ENCODE results near the gene C16orf74.

The C16orf74 gene

DNA sequence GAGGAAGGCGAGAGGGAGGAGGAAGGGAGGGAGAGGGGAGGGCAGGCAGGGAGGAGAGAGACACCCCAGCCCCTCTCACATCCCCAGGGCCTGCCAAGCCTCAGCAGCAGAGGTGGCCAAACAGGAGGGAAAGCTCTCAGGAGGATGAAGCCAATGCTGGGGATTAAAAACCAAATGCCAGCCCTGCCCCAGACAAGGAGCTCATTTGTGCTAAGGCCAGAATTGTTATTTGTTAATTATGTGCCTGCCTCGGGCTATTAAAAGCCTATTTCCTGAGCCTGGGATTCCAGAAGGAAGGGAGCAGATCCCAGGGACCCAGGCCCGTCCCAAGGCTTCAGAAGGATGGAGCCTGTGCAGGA is 34.2 kb downstream of the C16orf74 start:
- DNase-seq: no peak

DNA sequence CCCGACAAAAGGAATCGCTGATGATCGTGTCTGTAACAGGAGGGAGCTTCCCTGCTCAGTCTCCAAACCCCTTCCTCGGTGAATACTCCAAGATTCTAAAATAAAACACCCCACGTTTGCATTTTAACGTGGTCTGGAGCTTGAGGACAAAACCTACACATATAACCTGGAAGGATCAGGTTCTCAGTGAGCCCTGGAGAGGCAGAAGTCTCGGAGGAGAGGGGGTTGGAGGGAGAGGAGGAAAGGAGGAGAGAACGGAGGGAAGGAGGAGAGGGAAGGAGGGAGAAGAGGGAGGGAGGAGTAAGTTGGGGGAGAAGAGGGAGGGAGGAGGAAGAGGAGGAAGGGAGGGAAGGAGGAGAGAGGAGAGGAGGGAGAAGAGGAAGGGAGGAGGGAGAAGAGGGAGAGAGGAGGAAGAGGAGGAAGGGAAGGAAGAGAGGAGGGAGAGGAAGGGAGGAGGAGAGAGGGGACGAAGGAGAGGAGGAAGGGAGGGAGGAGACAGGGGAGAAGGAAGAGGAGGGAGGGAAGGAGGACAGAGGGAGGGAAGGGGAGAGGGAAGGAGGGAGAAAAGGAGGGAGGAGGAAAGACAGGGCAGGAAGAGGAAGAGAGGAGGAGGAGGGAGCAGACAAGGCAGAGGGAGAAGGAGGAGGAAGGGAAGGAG is 34.7 kb downstream of the C16orf74 start:
- DNase-seq: no peak

DNA sequence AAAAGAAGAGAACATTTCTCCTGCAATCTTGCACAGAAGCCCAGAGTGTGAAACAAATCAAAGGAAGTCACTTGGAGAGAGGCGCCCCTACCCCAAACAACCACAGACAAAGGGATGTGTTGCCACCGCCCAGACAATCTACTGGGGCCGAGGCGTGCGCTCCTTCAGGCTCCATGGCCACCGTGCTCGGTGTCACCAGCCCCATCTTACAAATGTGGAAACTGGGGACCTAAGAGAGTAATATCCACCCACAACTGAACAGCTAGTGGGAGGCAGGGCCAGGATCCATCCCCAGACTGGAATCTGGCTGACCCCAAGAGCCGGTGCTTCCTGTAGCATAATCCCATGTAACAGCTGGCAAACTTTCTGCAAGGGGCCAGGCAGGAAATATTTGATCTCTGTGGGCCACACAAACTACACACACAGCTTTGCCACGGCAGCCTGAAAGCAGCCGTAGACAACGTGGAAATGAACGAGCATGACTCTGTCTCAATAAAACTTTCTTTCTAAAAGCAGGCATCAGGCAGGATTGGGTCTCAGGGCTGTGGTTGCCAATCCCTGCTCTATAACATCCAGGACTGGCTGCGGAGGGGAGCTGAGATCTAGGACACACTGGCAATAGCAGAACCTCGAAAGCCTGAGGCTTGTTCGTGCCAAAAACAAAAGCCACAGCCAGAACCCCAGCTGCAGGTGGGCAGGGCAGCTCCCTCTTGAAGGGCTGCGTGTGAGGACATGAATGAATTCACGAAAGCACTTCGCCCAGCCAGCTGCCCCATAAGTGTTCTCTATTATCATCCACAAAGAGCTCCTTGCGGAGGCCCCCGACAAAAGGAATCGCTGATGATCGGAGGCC is 35.5 kb downstream of the C16orf74 start:
- no peak for DNase-seq

DNA sequence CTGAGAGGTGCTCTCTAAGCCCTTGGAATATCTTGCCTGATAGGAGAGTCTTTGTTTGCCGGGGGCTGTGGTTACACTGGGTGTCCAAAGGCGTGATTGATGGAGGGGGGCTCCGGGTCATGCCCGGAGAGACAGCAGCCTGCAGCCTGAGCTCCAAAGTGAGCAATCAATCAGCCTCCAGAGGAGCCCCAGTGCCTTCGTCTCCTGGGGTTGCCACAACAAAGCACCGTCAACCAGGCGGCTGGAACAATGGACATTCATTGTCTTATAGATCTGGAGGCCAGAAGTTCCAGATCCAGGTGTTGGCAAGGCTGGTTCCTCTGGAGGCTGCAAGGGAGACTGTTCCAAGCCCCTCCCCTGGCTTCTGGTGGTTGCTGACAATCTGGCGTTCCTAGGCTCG is 38.1 kb downstream of the C16orf74 start:
- no peak for DNase-seq

DNA sequence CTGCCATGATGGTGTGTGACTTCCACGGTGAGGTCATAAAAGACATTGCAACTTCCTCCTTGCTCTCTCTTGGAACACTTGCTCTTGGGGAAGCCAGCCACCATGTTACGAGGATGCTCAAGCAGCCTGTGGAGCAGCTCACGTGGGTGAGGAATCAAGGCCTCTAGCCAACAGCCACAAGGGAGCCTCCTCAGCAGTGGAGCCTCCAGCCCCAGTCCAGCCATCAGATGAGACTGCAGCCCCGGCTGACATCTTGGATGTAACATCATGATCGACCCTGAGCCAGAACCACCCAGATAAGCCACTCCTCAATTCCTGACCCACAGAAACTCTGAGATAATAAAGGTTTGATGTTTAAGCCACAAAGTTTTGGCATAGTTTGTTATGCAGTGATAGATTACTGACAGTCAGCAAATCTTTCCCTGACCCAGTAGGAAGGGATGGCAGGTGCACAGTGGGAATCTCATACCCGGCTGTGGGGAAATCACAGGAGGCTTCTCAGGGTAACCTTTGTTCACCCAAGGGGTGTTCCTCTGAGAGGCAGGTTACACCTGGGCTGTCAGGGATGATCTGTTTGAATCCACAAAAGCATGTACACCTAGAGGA is 38.8 kb downstream of the C16orf74 start:
- DNase-seq: no peak

DNA sequence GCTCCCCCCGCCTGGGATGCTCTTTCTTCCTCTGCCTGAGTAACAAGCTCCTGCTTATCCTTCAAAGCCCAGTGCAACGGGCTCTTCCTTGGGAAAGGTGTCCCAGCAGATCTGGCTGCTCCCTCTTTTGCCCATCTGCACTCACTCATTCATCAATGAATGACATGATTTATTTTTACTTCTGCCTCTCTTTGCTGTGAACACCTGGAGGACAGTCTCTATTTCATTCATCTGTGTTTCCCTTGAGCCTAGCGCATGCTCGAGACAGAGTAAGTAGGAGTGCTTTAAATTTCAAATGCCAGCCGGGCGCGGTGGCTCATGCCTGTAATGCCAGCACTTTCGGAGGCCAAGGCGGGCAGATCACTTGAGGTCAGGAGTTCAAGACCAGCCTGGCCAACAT is 40.2 kb downstream of the C16orf74 start:
- no peak for DNase-seq

DNA sequence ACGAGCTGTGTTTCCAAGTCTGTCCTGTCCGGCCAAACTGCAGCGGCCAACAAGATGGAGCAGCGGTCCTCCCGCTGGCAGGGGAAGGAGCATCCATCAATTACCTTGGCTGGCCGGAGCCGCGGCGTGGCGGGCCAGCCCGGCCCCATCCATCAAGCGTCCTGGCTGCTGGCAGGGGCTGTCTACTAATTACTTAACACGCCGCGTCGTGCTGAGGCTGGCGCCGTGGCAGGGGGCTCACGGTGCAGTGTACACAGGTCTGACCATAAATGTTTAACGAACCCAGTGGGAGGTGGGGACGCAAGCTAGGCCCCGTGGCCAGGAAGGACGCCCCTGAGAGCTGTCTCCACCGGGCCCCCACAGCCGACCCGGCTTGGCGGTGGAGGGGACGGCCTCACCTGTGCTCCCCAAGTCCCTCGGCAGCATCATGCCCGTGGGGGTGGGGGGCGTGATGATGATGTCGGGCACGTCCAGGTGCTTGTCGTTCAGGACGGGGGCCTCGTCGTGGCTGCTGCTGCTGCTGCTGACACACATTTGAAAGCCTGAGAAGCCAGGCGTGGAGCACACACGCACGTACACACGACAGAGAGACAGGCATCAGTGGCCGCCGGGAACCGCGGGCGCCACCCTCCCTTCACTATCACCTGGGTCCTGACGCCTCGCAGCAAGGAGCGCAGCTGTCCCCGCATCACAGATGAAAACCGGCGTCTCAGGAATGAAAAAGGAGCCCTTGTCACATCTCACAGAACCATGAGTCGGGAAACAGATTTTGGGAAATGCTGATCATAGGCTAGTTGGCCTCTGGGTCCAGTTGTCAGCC is 40.9 kb downstream of the C16orf74 start:
- DNase-seq: no peak

DNA sequence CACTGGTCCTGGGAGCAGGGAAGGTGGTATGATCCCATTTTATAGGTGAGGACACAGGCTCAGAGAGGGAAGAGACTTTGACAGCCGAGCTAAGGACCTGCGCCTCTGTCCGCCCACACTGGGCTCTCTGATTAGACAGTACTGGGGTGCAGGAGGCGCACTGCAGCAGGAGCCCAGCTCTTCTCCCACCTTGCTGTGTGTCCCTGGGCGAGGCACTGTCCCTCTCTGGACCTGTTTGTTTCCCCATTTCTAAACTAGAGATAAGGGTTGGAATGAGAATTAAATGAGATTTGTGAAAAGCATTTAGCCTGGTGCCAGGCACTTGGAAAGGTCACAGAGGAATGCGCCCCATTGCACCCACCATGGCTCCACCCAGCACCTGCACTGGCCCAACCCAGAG is 42.6 kb downstream of the C16orf74 start:
- no peak for DNase-seq

DNA sequence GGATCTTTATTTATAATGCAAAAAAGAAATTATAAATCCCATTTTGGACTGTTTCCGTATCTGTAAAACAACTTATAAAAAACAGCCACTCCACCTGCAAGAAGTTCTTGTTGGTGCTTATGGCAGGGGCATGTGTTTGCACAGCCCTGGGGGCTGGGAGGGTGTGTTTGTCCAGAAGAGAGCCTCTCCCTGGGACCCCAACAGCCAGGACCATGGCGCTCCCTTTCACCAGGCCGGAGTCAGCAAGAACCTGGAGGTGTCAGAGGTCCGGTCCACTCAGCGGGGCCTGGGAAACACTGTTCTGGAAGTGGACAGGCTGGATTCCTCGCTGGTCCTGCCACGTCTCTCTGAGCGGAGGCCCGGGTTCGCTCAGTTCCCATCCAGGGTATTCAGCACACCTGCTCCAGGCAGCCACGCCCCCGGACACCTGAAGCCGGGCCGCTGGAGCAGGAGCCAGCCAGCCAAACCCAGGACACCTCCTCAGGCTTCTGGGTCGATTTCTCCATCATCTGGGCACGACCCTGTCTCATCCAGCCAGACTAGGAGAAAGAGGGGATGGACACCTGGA is 43.3 kb downstream of the C16orf74 start:
- DNase-seq: no peak

DNA sequence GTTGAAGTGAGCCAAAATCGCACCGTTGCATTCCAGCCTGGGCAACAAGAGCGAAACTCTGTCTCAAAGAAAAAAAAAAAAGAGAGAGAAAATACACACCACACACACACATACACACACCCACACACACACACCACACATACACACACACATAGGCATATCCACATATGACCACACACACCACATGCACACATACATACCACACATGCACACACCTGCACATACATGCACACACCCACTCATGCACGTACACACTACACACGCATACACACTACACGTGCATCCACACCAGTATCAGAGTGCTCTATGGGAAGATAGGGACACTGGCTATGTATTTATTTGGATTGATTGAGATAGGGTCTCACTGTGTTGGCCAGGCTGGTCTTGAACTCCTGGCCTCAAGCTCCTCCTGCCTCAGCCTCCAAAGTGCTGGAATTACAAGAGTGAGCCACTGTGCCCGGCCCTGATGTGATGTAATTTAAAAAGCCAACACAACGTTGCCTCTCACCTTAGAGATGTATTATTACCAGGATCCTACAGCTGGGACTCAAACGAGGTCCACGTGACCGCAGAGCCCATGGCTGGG is 44.4 kb downstream of the C16orf74 start:
- no peak for DNase-seq

DNA sequence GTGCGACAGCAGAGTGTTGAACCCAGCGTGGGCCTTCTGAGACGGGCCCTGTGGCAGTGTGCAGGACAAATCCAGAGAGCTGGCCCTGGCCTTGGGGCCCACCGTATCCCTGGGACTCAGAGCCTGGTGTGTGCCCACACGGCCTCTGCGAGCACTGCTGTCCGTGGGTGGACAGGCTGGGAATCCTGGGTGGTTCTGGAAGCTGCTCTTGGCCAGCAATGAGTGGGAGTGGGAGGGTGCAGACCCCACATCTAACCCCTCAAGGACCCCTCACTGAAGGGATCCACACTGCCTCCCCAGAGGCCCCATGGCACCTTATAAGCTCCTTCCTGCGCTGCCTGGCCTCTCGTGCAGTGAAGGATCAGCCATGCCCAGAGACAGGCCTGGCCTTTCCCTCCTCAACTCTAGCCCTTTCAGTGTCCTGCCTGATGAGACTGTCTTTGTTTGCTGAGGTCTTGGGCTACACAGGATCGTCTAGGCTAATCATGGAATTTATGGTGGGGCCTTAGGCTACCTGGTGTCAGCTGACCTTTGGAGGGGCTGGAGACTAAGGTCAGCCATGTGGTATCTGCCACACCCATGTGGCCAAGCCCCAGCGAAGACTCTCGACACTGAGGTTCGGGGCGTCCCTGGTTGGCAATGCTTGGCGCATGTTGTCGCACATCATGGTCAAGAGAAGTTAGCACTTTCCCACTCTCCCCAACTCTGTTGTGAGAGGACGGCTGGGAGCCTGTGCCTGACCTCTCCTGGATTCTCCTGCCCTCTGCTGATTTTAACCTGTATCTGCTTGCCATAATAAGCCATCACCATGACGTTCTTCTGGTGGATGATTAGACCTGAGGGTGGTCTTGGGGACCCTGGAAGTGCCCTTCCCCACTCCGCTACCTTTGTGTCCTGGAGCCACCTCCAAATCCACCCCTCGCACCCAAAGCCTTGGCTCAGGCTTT is 45.7 kb downstream of the C16orf74 start:
- no peak for DNase-seq

DNA sequence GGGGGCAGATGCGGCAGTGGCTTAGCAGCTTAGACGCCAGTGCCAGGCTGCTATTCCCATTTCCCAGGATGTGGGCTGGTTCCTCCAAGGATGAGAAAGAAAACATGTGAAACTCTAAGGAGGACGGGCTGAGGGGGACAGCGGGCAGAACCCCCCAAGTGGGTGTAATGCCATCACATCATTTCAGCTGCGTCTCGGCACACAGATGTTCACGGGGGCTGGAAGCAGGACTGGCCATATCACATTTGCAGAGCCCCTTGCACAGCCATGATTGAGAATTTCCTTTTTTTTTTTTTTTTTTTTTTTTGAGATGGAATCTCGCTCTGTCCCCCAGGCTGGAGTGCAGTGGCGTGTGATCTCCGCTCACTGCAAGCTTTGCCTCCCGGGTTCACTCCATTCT is 46.9 kb downstream of the C16orf74 start:
- no peak for DNase-seq

DNA sequence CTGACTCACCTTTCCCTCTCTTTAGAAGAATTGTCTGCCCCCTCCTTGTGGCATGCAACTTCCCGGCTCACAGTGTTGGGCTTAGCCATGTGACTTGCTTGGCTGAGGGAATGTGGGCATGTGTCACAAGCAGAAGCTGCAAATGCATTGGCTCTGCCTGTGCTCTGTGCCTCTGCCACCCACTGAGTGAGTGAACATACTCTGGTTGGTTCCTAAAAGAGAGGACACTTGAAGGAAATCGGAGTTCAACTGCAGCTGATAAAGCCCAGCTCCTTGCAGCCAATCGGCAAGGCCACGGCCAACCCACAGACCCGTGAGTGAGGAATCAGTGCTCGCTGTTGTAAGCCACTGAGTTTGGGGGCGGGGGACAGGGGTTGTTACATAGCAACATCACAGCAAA is 51.3 kb downstream of the C16orf74 start:
- no peak for DNase-seq

DNA sequence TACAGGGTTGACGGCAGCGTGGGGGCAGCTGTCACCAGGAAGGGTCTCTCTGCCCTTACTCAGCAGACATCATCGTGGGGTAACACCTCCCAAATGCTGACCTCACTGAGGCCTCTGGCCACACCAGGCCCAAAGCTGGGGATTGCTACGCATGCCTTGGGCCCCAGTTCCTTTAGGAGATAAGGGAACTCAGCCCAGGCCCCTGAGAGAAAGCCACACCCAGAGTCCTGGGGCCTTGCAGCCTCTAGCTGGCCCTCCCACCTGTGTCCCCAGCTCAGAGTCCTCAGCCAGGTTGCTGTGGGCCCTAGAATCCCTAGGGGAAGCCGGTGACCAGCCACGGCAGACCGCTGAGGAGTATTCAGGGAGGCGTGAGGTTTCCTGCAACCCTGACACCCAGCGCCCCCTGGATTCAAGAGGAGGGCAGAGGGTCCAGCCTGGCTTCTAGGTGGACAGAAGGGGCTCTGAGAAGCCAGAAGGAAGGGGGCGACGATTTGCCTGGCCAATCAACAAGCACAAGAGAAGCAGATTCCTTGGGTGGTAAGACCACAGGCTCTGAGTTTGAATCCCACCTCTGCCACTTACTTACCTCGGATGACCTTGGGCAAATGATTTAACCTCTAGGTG is 51.8 kb downstream of the C16orf74 start:
- DNase-seq: no peak

DNA sequence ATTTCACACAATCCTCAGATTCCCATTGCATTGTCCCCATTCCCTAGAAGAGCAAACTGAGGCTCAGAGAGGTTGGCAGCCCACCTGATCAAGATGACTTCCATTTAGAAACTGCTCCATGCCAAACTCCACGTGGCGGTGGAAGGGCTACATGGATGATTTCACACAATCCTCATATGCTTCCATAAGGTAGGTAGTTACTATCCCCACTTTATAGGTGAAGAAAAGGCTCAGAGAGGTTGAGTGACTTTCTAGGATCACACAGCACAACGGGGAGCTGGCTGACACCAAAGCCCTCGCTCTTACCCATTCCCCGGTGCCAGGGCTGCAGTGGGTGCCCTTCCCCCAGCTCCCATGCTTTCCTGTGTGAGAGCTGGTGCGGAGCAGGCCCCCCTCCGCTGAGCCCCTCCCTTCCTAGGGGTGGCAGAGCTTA is 52.4 kb downstream of the C16orf74 start:
- no peak for DNase-seq

DNA sequence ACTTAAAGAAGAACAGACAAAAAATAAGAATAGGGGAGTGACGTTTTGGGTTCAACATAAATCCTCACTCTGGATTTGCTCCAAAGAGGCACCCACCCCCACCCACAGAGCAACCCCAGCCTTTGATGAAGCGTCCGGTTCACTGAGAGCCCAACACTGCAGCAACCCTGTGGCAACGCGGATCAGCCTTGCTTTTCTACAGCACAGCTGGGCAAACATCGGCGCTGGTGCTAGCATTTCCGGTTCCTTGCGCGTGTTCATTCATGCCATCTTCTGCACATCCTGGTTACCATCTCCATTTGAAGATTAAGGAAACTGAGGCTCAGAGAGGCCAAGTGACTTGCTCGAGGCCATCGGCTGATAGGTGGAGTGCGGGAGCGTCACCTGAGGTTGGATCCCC is 53.5 kb downstream of the C16orf74 start:
- DNase-seq: no peak

DNA sequence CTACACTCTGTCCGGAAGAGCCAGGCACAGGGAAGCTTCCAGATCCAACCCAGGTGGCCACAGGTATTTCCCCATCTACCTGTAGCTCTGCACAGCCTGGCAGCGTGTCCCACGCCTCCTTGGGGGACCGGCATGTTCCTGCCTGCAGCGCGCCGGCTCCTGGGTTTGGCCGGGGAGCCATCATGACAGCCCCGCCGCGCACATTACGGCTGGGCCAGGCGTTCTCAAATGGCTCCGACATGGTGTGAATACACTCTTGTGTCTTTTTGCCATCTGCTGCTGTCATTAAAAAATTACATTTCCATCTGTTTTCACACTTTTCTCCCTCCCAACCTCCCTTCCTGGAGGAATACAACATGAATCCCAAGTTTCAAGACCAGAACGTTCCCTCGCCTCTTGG is 54.1 kb downstream of the C16orf74 start:
- DNase-seq: no peak

DNA sequence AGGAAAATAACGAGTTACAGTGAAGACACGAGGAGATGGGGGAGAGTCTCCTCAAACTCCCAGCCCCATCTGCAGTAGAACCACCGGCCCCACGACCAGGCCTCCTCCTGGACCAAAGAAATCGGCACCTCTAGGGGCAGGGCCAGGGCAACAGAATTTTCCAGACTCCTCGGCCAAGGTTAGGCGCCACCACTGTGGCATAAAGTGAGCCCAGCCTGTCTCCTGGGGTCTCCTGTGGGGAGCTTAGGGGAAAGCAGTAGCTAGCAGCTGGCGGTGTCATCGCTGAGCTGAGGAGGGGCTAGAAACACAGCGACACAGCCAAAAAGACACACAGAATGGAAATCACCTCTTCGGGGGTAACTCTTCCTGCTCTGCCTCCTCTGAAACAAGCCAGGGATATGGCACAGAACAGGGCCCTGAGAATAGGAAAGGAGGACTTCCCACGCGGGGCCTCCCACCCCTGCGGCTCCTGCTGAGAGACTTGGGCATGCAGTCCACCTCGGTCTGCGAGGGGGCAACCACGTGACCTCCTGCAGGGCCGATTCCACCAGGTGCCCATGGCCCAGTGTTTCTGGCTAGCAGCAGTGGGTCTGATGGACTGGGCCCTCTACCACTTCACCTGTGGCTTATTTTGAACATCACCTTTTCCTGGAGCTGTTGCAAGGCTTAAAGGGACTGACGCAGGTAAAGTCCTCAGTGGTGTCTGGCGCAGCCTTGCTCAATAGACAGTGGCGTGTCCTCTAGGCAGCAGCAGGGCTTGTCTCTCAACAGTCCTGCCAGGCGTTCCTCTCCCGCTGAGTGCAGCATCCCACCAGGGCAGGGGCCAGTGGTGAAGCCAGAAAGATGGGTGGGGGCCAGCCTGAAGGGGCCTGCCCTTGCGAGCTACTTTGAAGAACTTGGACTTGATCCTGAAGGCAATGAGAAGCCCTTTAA is 55.4 kb downstream of the C16orf74 start:
- DNase-seq: no peak

DNA sequence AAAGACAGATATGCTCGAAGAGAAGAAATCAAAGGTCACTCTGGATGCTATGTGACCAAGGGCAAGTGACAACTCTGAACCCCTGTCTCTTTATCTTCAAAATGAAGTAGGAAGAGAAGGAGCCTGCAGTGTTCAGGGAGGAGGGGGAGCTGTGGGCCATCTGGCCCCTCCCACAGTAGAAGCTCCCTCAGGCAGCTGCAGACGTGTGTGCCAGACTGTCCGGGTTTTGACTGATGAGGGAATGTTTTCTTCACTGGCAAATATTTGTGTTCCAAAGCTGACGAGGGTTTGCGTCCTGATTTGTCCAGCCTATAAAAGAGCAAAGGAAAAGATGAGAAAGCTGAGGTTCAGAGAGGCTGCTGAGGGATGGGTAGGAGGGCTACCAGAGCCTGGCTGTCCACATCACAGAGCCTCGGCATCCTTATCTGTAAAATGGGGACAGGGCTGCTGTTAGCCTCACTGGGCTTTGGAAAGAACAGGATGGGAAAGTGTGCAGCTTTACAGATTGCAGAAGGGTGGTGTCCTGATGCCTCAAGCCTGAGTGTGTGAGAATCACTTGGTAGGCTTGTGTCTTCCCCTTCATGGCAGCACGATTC is 60.3 kb downstream of the C16orf74 start:
- no peak for DNase-seq
